Measurements from ENCODE around the gene TKFC.

- no peak for TF ChIP-seq GATA2 (IDR thresholded peaks at IDR 0.05; ENCODE audit: low read depth, low read length)
- no peak for TF ChIP-seq GATA3 (IDR thresholded peaks at IDR 0.05; ENCODE audit: low read depth, low read length)
These were observed 28.9 kb downstream of the TKFC start, which contains the start of the genes CYB561A3 and TMEM138 for GRCh38 chr11:61361741-61362541.

All from SH-SY5Y (cell line).